H9 (cell line): ENCODE measurements around the gene GNPTAB. TPM values are rescaled to one million over a fixed set of nuclear protein-coding genes. Genes with fewer than 3 reads are reported as not detected.

Experiments
- DNase-seq: peaks from one replicate; pipeline ENCODE4 v3.0.0-alpha.2; 2017
- H2AFZ ChIP-seq: one replicate; pipeline ENCODE4 v1.6.1; 2013; ENCODE audit warnings: mild to moderate bottlenecking, low read length, control low read depth, moderate library complexity
- H2AK5ac ChIP-seq: 2 replicates; pipeline ENCODE4 v1.6.1; 2013; ENCODE audit warnings: low read length, control low read depth, mixed read lengths; ENCODE audit not compliant: insufficient read length
- H2BK120ac ChIP-seq: one replicate; pipeline ENCODE4 v1.6.1; 2013; ENCODE audit warnings: low read depth, mild to moderate bottlenecking, low read length, control low read depth, inconsistent platforms; ENCODE audit not compliant: poor library complexity, severe bottlenecking
- H2BK12ac ChIP-seq: 2 replicates; pipeline ENCODE4 v1.6.1; 2013; ENCODE audit warnings: low read length, control low read depth, mixed read lengths, low read depth; ENCODE audit not compliant: insufficient read length
- H2BK15ac ChIP-seq: 2 replicates; pipeline ENCODE4 v1.6.1; 2013; ENCODE audit warnings: low read depth, low read length, control low read depth
- H2BK20ac ChIP-seq: one replicate; pipeline ENCODE4 v1.6.1; 2013; ENCODE audit warnings: low read depth, mild to moderate bottlenecking, low read length, control low read depth, inconsistent platforms; ENCODE audit not compliant: poor library complexity, severe bottlenecking
- H2BK5ac ChIP-seq: 2 replicates; pipeline ENCODE4 v1.6.1; 2013; ENCODE audit warnings: low read length, control low read depth, mixed read lengths; ENCODE audit not compliant: insufficient read length
- H3K14ac ChIP-seq: 2 replicates; pipeline ENCODE4 v1.6.1; 2013; ENCODE audit warnings: low read length, control low read depth; ENCODE audit not compliant: insufficient read depth
- H3K18ac ChIP-seq: 2 replicates; pipeline ENCODE4 v1.6.1; 2013; ENCODE audit warnings: low read depth, mild to moderate bottlenecking, mixed read lengths, low read length, control low read depth; ENCODE audit not compliant: insufficient read length
- H3K23ac ChIP-seq: 2 replicates; pipeline ENCODE4 v1.6.1; 2013; ENCODE audit warnings: low read length, control low read depth, mixed read lengths, low read depth; ENCODE audit not compliant: insufficient read length
- H3K23me2 ChIP-seq: 2 replicates; pipeline ENCODE4 v1.6.1; 2013; ENCODE audit warnings: low read depth, mild to moderate bottlenecking, mixed read lengths, low read length, control low read depth; ENCODE audit not compliant: insufficient read length, poor library complexity, severe bottlenecking
- H3K27ac ChIP-seq: 2 replicates; pipeline ENCODE4 v1.5.1; 2013; ENCODE audit warnings: low read length, control low read depth, mixed read lengths, low read depth; ENCODE audit not compliant: insufficient read length
- H3K27me3 ChIP-seq: 2 replicates; pipeline ENCODE4 v1.6.1; 2013; ENCODE audit warnings: low read length, control low read depth, inconsistent platforms; ENCODE audit not compliant: insufficient read depth
- H3K4ac ChIP-seq: 2 replicates; pipeline ENCODE4 v1.6.1; 2013; ENCODE audit warnings: low read depth, mild to moderate bottlenecking, control low read depth, inconsistent platforms, low read length, moderate library complexity
- H3K4me1 ChIP-seq: 2 replicates; pipeline ENCODE4 v1.6.1; 2013; ENCODE audit warnings: low read length, control low read depth, inconsistent platforms; ENCODE audit not compliant: insufficient read depth
- H3K4me2 ChIP-seq: 2 replicates; pipeline ENCODE4 v1.6.1; 2013; ENCODE audit warnings: low read length, control low read depth, mixed read lengths; ENCODE audit not compliant: insufficient read length, insufficient read depth
- H3K56ac ChIP-seq: 2 replicates; pipeline ENCODE4 v1.6.1; 2013; ENCODE audit warnings: low read depth, mild to moderate bottlenecking, mixed read lengths, low read length, control low read depth; ENCODE audit not compliant: insufficient read length
- H3K79me1 ChIP-seq: 2 replicates; pipeline ENCODE4 v1.6.1; 2013; ENCODE audit warnings: low read depth, mild to moderate bottlenecking, moderate library complexity, low read length, control low read depth, inconsistent platforms; ENCODE audit not compliant: insufficient read depth, poor library complexity, severe bottlenecking
- H3K79me2 ChIP-seq: 2 replicates; pipeline ENCODE4 v1.6.1; 2013; ENCODE audit warnings: low read length, control low read depth, inconsistent platforms; ENCODE audit not compliant: insufficient read depth
- H3K9ac ChIP-seq: 2 replicates; pipeline ENCODE4 v1.6.1; 2013; ENCODE audit warnings: low read length, control low read depth, mixed read lengths; ENCODE audit not compliant: insufficient read length; ENCODE audit errors: extremely low read depth
- H3K9me3 ChIP-seq: one replicate; pipeline ENCODE4 v1.6.1; 2013; ENCODE audit warnings: low read depth, low read length, inconsistent platforms; ENCODE audit not compliant: control insufficient read depth
- H3T11ph ChIP-seq: one replicate; pipeline ENCODE4 v1.6.1; 2013; ENCODE audit warnings: mild to moderate bottlenecking, low read length, control low read depth, inconsistent platforms
- H4K20me1 ChIP-seq: one replicate; pipeline ENCODE4 v1.6.1; 2013; ENCODE audit not compliant: control insufficient read depth, insufficient read length, insufficient read depth
- H4K5ac ChIP-seq: 2 replicates; pipeline ENCODE4 v1.6.1; 2013; ENCODE audit warnings: low read depth, mild to moderate bottlenecking, mixed read lengths, low read length, control low read depth; ENCODE audit not compliant: insufficient read length
- H4K8ac ChIP-seq: replicated peaks from 2 replicates; pipeline ENCODE4 v1.6.1; 2013; ENCODE audit warnings: low read length, control low read depth, mixed read lengths, low read depth; ENCODE audit not compliant: insufficient read length
- H4K91ac ChIP-seq: 2 replicates; pipeline ENCODE4 v1.6.1; 2013; ENCODE audit warnings: low read depth, mild to moderate bottlenecking, moderate library complexity, mixed read lengths, low read length, control low read depth; ENCODE audit not compliant: insufficient read length
- H3K27ac Mint-ChIP-seq, 3 experiments: 2 replicates in 2 of 3; 3 replicates in 1 of 3; pipeline ENCODE4 v1.8.0; 2020 to 2021; ENCODE audit warnings: mixed read lengths in 3 of 3, mild to moderate bottlenecking in 1 of 3, moderate library complexity in 1 of 3
- H3K27me3 Mint-ChIP-seq: 2 replicates; pipeline ENCODE4 v1.8.0; 2021; ENCODE audit warnings: low read depth, mild to moderate bottlenecking, moderate library complexity, mixed read lengths
- H3K36me3 Mint-ChIP-seq, 3 experiments: 2 replicates in 2 of 3; 3 replicates in 1 of 3; pipeline ENCODE4 v1.8.0; 2020 to 2021; ENCODE audit warnings: low read depth in 3 of 3, mixed read lengths in 3 of 3; ENCODE audit not compliant: insufficient read depth in 1 of 3
- H3K4me1 Mint-ChIP-seq, 2 experiments: 2 replicates each; pipeline ENCODE4 v1.8.0; 2020; ENCODE audit warnings: mixed read lengths in 2 of 2
- H3K4me3 Mint-ChIP-seq, 2 experiments: 2 replicates in 1 of 2; 3 replicates in 1 of 2; pipeline ENCODE4 v1.8.0; 2020 to 2021; ENCODE audit warnings: mild to moderate bottlenecking in 2 of 2, mixed read lengths in 2 of 2, moderate library complexity in 1 of 2
- H3K9me3 Mint-ChIP-seq, 2 experiments: 2 replicates in 1 of 2; 3 replicates in 1 of 2; pipeline ENCODE4 v1.8.0; 2020; ENCODE audit warnings: mild to moderate bottlenecking in 2 of 2, mixed read lengths in 2 of 2, moderate library complexity in 1 of 2
- WGBS: extraction: QIAGEN DNeasy Blood & Tissue Kit; methylation state at CpG from one replicate; pipeline ENCODE4 v1.1.7; 2013; ENCODE audit warnings: missing lambda C conversion rate, low lambda C conversion rate, mixed read lengths; ENCODE audit not compliant: insufficient read length; ENCODE audit errors: extremely low coverage; 5-methylcytosine and 5-hydroxymethylcytosine counted together
- total RNA-seq: library from RNA; stranded (reverse); gene quantifications from 2 replicates; pipeline ENCODE4 v1.2.1, GENCODE V29; 2021
- TF ChIP-seq, protein P1 (sequence below): fragments of 200-600 bp; sonication (generic); conservative IDR thresholded peaks from 3 replicates; pipeline ENCODE4 v1.8.0; 2021; ENCODE audit warnings: antibody characterized with exemption, mild to moderate bottlenecking

Gene GNPTAB
- total RNA-seq, 1 experiment from 2014 or later: 44.3 TPM

GRCh38 chr12:101845137-101845711 lies 14.5 kb upstream of the GNPTAB start:
- Histone ChIP-seq H3K27me3 (no peaks in the 10 kb centered on the region), H2BK5ac (no peak overlapping the region), H3K18ac (no peak overlapping the region), H4K8ac (no peak overlapping the region), H2BK120ac (no peak overlapping the region), H2AK5ac (no peak overlapping the region), H4K91ac (no peak overlapping the region), H3K56ac (no peak overlapping the region), H3K4ac (no peak overlapping the region), H2BK12ac (no peak overlapping the region), H2BK20ac (no peak overlapping the region), H3K79me2 (no peaks in the 10 kb centered on the region), H3K23ac (no peak overlapping the region), H3K23me2 (no peaks in the 10 kb centered on the region), H2BK15ac (no peak overlapping the region), H4K5ac (no peak overlapping the region), H3K27ac (no peak overlapping the region), H3K9ac (no peak overlapping the region), H3K9me3 (no peaks in the 10 kb centered on the region), H3T11ph (no peak overlapping the region), H3K14ac (no peak overlapping the region), H2AFZ (no peak overlapping the region), H3K4me1 (no peaks in the 10 kb centered on the region), H3K79me1 (no peaks in the 10 kb centered on the region), H4K20me1 (no peaks in the 10 kb centered on the region), H3K4me2 (no peak overlapping the region)
- Mint-ChIP-seq H3K9me3 (no peaks in the 10 kb centered on the region), H3K4me1 (no peaks in the 10 kb centered on the region), H3K27ac (no peak overlapping the region; a peak in 1 of 7 replicates), H3K27me3 (no peaks in the 10 kb centered on the region), H3K36me3 (no peaks in the 10 kb centered on the region), H3K4me3 (no peak overlapping the region)
- DNase-seq: no peak
- TF ChIP-seq, protein P1, sequence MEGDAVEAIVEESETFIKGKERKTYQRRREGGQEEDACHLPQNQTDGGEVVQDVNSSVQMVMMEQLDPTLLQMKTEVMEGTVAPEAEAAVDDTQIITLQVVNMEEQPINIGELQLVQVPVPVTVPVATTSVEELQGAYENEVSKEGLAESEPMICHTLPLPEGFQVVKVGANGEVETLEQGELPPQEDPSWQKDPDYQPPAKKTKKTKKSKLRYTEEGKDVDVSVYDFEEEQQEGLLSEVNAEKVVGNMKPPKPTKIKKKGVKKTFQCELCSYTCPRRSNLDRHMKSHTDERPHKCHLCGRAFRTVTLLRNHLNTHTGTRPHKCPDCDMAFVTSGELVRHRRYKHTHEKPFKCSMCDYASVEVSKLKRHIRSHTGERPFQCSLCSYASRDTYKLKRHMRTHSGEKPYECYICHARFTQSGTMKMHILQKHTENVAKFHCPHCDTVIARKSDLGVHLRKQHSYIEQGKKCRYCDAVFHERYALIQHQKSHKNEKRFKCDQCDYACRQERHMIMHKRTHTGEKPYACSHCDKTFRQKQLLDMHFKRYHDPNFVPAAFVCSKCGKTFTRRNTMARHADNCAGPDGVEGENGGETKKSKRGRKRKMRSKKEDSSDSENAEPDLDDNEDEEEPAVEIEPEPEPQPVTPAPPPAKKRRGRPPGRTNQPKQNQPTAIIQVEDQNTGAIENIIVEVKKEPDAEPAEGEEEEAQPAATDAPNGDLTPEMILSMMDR: no peak
- WGBS: no CpG with 5 or more reads among the region's 5 CpGs
